ENCODE measurements around the gene PPP1R12C.

DNA sequence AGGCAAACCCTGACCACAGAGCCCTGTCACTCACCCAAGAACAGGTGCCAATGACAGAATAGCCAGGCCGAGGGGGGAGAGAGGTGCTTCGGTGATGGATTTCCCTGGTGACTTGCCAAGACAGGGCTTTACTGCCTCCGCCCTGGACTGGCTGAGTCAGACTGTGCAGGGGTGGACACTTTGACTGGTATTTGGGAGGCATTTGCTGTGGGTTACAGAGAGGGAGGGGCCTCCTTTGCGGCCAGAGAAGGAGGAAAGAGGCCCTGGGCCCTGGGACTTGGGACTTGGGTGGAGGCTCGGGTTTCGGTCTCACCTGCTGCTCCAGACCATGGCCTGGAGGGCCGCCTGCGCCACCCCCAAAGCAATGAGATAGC lies 46.3 kb downstream of the PPP1R12C start:
- TF ChIP-seq, protein P1, sequence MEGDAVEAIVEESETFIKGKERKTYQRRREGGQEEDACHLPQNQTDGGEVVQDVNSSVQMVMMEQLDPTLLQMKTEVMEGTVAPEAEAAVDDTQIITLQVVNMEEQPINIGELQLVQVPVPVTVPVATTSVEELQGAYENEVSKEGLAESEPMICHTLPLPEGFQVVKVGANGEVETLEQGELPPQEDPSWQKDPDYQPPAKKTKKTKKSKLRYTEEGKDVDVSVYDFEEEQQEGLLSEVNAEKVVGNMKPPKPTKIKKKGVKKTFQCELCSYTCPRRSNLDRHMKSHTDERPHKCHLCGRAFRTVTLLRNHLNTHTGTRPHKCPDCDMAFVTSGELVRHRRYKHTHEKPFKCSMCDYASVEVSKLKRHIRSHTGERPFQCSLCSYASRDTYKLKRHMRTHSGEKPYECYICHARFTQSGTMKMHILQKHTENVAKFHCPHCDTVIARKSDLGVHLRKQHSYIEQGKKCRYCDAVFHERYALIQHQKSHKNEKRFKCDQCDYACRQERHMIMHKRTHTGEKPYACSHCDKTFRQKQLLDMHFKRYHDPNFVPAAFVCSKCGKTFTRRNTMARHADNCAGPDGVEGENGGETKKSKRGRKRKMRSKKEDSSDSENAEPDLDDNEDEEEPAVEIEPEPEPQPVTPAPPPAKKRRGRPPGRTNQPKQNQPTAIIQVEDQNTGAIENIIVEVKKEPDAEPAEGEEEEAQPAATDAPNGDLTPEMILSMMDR (conservative IDR thresholded peaks at IDR 0.05; ENCODE audit: low read depth, low read length): no peak
- TF ChIP-seq EZH2phosphoT487 (IDR thresholded peaks at IDR 0.05; ENCODE audit: borderline replicate concordance, low read length) (no peak), EZH2 (IDR thresholded peaks at IDR 0.05; ENCODE audit: low read length, unreplicated experiment) (no peak)
